Measurements from ENCODE around the gene TMEM79. TPM values are rescaled to one million over a fixed set of nuclear protein-coding genes. Genes with fewer than 3 reads are reported as not detected.

The TMEM79 gene
- total RNA-seq, 2 donors from 2014 or later, result 2.9 to 7.0 TPM

GRCh38 chr1:156242738-156243137 lies 41.4 kb upstream of the TMEM79 start:
- Histone ChIP-seq H3K9ac (ENCODE audit: low read depth in 2 of 2, low read length in 2 of 2) (no peak overlapping the region), H3K36me3 (no peaks in the 10 kb centered on the region), H3K27me3 (peaks cover 13% of the 10 kb centered on the region), H3K4me3 (no peak overlapping the region), H3K9me3 (no peaks in the 10 kb centered on the region), H3K4me1 (peaks cover 9% of the 10 kb centered on the region), H3K27ac (no peak overlapping the region)
- intact Hi-C loops (cut with DNase I), result no loop called here
- no peak for DNase-seq
- no peak for TF ChIP-seq CTCF (IDR thresholded peaks at IDR 0.05)

GRCh38 chr1:156244126-156244525 lies 40.0 kb upstream of the TMEM79 start:
- no peak overlapping the region for H3K27ac ChIP-seq
- DNase-seq, result no peak
- H3K36me3 ChIP-seq, result no peaks in the 10 kb centered on the region
- H3K4me3 ChIP-seq, result no peak overlapping the region
- no peaks in the 10 kb centered on the region for H3K9me3 ChIP-seq
- no peak for TF ChIP-seq CTCF (IDR thresholded peaks at IDR 0.05)
- peaks cover 9% of the 10 kb centered on the region for H3K4me1 ChIP-seq
- no peak overlapping the region for H3K9ac ChIP-seq (ENCODE audit: low read depth in 2 of 2, low read length in 2 of 2)
- peaks cover 13% of the 10 kb centered on the region for H3K27me3 ChIP-seq
- intact Hi-C loops (cut with DNase I), result no loop called here

GRCh38 chr1:156244712-156245111 lies 39.4 kb upstream of the TMEM79 start:
- H3K9ac ChIP-seq (ENCODE audit: low read depth in 2 of 2, low read length in 2 of 2), result no peak overlapping the region

GRCh38 chr1:156245451-156246232 lies 38.5 kb upstream of the TMEM79 start:
- Histone ChIP-seq H3K36me3 (no peaks in the 10 kb centered on the region), H3K9me3 (no peaks in the 10 kb centered on the region), H3K4me1 (peaks cover 9% of the 10 kb centered on the region), H3K27ac (no peak overlapping the region), H3K4me3 (peak overlapping the region; percentile 31), H3K27me3 (peaks cover 13% of the 10 kb centered on the region), H3K9ac (ENCODE audit: low read depth in 2 of 2, low read length in 2 of 2) (peak overlapping the region; percentile 5 to 56)
- DNase-seq, result peak; percentile 29
- intact Hi-C loops (cut with DNase I), result no loop called here
- TF ChIP-seq CTCF (IDR thresholded peaks at IDR 0.05), result no peak

More at GRCh38 chr1:156244712-156245111, 39.4 kb upstream of the TMEM79 start:
- no peak for DNase-seq
- intact Hi-C loops (cut with DNase I), result no loop called here
- Histone ChIP-seq H3K4me1 (peaks cover 9% of the 10 kb centered on the region), H3K27ac (no peak overlapping the region), H3K36me3 (no peaks in the 10 kb centered on the region), H3K27me3 (peaks cover 13% of the 10 kb centered on the region), H3K9me3 (no peaks in the 10 kb centered on the region), H3K4me3 (no peak overlapping the region)
- TF ChIP-seq CTCF (IDR thresholded peaks at IDR 0.05), result no peak

- no peak overlapping the region for H3K4me3 ChIP-seq
- no peak for DNase-seq
- H3K36me3 ChIP-seq, result peaks cover 6% of the 10 kb centered on the region
- no peak for TF ChIP-seq CTCF (IDR thresholded peaks at IDR 0.05)
- intact Hi-C loops (cut with DNase I), result no loop called here
- H3K4me1 ChIP-seq, result peaks cover 9% of the 10 kb centered on the region
- no peak overlapping the region for H3K27ac ChIP-seq
- peak overlapping the region; percentile 2 to 40 for H3K9ac ChIP-seq (ENCODE audit: low read depth in 2 of 2, low read length in 2 of 2)
- H3K27me3 ChIP-seq, result peaks cover 13% of the 10 kb centered on the region
- H3K9me3 ChIP-seq, result no peaks in the 10 kb centered on the region
Observed at GRCh38 chr1:156246241-156246780, 37.8 kb upstream of the TMEM79 start.
